ENCODE measurements around the gene ANKRD17.

Gene ANKRD17

DNA sequence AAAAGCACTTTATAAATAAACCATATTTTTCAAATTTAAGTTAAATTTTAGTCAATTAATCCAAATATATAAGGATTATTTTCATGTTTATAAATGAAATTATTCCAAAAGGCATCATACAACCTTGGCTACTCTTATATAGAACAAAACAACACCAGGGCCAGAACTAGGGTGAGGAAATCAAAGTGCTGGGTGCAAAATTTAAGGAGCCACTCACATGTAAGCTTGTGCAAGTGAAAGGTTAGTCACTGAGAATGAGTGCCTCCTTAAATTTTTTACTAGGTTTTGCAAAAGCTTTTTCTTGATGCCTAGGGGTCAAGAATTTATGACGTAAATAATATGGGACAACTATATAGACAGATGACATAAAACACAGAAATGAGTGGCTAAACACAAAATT is 105.7 kb downstream of the ANKRD17 start:
- no peaks in the 10 kb centered on the region for H3K4me1 ChIP-seq (ENCODE audit: control insufficient read depth in 1 of 2, insufficient read depth in 1 of 2, low read depth in 1 of 2, low read length in 1 of 2)
- TF ChIP-seq, protein P1, sequence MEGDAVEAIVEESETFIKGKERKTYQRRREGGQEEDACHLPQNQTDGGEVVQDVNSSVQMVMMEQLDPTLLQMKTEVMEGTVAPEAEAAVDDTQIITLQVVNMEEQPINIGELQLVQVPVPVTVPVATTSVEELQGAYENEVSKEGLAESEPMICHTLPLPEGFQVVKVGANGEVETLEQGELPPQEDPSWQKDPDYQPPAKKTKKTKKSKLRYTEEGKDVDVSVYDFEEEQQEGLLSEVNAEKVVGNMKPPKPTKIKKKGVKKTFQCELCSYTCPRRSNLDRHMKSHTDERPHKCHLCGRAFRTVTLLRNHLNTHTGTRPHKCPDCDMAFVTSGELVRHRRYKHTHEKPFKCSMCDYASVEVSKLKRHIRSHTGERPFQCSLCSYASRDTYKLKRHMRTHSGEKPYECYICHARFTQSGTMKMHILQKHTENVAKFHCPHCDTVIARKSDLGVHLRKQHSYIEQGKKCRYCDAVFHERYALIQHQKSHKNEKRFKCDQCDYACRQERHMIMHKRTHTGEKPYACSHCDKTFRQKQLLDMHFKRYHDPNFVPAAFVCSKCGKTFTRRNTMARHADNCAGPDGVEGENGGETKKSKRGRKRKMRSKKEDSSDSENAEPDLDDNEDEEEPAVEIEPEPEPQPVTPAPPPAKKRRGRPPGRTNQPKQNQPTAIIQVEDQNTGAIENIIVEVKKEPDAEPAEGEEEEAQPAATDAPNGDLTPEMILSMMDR (IDR thresholded peaks at IDR 0.05), result no peak
- H3K27ac ChIP-seq, result no peak overlapping the region
- H3K36me3 ChIP-seq, result peaks cover 59% of the 10 kb centered on the region
- H3K27me3 ChIP-seq, result no peaks in the 10 kb centered on the region
- H3K4me3 ChIP-seq (ENCODE audit: low read depth in 1 of 2, low read length in 1 of 2), result no peak overlapping the region
- H3K9me3 ChIP-seq, result no peaks in the 10 kb centered on the region

DNA sequence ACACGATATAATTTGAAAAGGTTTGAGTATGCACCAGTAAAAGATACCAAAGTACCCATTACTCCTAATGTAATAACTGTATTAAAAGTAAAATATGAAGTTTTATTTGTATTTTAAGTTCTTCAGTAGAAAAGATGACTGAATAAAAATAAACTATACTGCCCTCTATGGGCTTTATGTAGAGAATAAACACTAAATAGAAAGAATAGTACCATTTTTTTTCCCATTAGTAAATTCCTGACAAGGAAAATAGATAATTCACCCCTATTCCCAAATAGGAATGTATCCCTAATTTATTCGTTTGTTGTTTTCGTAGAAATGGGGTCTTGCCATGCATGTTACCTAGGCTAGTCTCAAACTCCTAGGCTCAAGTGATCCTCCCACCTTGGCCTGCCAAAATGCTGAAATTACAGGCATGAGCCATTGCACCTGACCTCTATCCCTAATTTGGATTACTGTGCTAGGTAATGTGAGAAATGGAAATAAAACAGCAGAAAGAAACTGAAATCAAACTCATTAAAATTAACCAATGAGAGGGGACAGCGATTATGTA is 115.5 kb downstream of the ANKRD17 start:
- no peaks in the 10 kb centered on the region for H3K27me3 ChIP-seq
- no peak overlapping the region for H3K27ac ChIP-seq
- H3K4me3 ChIP-seq (ENCODE audit: low read depth in 1 of 2, low read length in 1 of 2), result no peak overlapping the region
- no peaks in the 10 kb centered on the region for H3K9me3 ChIP-seq
- H3K4me1 ChIP-seq (ENCODE audit: control insufficient read depth in 1 of 2, insufficient read depth in 1 of 2, low read depth in 1 of 2, low read length in 1 of 2), result no peaks in the 10 kb centered on the region
- peaks cover 83% of the 10 kb centered on the region for H3K36me3 ChIP-seq
- TF ChIP-seq, protein P1 (IDR thresholded peaks at IDR 0.05), result no peak

DNA sequence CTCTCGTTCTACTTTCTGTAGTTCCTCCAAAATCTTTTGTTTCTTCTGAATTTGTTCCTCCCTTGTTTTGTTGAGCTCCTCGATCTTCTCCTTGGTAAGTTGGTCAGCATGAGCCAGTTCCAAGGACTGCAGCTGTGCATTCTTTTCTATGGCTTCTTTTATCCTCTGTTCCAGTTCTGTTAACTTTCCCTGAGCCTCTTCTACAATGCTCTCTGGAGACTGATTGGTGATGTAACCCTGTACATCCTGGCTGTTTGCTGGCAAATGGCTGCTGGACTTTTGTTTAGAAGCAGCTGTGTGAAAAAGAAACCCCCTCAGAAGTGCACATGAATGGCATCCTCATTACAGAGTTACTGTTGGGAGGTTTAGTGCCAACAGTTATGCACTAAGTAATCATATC is 118.6 kb downstream of the ANKRD17 start:
- Histone ChIP-seq H3K27me3 (no peaks in the 10 kb centered on the region), H3K36me3 (peaks cover 68% of the 10 kb centered on the region), H3K27ac (no peak overlapping the region), H3K9me3 (no peaks in the 10 kb centered on the region), H3K4me1 (ENCODE audit: control insufficient read depth in 1 of 2, insufficient read depth in 1 of 2, low read depth in 1 of 2, low read length in 1 of 2) (no peaks in the 10 kb centered on the region), H3K4me3 (ENCODE audit: low read depth in 1 of 2, low read length in 1 of 2) (no peak overlapping the region)
- TF ChIP-seq, protein P1 (IDR thresholded peaks at IDR 0.05), result no peak

DNA sequence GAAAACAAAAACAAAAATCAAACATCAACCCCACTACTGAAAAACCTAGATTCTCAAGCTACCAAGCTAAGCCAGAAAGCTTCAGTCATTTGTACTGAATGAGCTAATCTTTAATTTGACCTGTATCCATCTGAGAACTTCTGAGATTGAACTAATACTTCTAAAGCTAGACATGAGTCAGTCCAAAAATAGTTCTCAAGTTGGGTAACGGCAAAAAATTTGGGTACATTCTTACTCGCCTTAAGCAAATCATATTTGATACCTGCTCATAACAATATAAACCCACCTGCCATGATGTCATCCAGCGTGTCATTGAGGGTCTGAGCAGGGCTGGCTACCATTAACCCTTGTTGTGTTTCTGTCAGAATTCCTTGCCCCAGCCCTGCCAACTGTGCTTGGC is 119.4 kb downstream of the ANKRD17 start:
- Histone ChIP-seq H3K4me1 (ENCODE audit: control insufficient read depth in 1 of 2, insufficient read depth in 1 of 2, low read depth in 1 of 2, low read length in 1 of 2) (no peaks in the 10 kb centered on the region), H3K27ac (no peak overlapping the region), H3K27me3 (no peaks in the 10 kb centered on the region), H3K36me3 (peaks cover 68% of the 10 kb centered on the region), H3K9me3 (no peaks in the 10 kb centered on the region), H3K4me3 (ENCODE audit: low read depth in 1 of 2, low read length in 1 of 2) (no peak overlapping the region)
- TF ChIP-seq, protein P1 (IDR thresholded peaks at IDR 0.05), result no peak

DNA sequence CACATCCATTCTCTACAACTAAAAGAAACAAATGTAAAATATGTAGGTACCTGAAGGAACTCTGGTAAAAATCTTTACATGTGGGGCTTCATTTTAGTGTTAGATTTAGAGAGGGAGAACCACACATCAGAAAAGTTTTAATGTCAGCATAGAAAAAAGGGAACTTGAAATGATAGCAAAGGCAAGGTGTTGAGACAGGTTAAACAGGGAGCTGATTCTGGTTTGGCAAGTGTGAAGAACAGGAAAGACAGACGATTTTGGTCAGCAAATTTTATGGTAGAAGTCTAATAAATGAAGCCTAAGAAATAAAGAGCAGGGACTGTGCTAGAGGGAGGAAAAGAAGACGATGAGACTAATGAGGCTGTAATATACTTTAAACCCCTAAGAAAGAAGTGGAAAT is 121.5 kb downstream of the ANKRD17 start:
- Histone ChIP-seq H3K4me3 (ENCODE audit: low read depth in 1 of 2, low read length in 1 of 2) (no peak overlapping the region), H3K27me3 (no peaks in the 10 kb centered on the region), H3K36me3 (peaks cover 66% of the 10 kb centered on the region), H3K27ac (no peak overlapping the region), H3K4me1 (ENCODE audit: control insufficient read depth in 1 of 2, insufficient read depth in 1 of 2, low read depth in 1 of 2, low read length in 1 of 2) (no peaks in the 10 kb centered on the region), H3K9me3 (no peaks in the 10 kb centered on the region)
- TF ChIP-seq, protein P1 (IDR thresholded peaks at IDR 0.05), result no peak

DNA sequence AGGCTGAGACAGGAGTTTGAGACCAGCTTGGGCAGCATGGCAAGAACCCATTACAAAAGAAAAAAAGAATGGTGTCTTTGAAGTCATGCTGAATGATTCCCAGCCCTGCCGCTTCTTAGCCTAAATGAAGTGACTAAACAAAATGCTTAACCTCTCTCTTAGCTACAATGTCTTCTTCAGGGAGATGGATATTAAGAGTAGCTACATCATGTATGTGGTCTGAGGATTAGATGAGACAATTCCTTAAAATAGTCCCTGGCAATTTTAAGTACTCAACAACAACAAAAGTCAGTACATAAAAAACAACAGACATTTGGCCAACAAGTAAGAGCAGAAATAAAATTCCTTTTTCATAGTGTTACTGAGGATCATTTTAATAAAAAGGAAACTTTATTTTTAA is 124.8 kb downstream of the ANKRD17 start:
- no peaks in the 10 kb centered on the region for H3K9me3 ChIP-seq
- peaks cover 47% of the 10 kb centered on the region for H3K36me3 ChIP-seq
- H3K27ac ChIP-seq, result no peak overlapping the region
- H3K27me3 ChIP-seq, result no peaks in the 10 kb centered on the region
- TF ChIP-seq, protein P1 (IDR thresholded peaks at IDR 0.05), result no peak
- H3K4me3 ChIP-seq (ENCODE audit: low read depth in 1 of 2, low read length in 1 of 2), result no peak overlapping the region
- H3K4me1 ChIP-seq (ENCODE audit: control insufficient read depth in 1 of 2, insufficient read depth in 1 of 2, low read depth in 1 of 2, low read length in 1 of 2), result no peaks in the 10 kb centered on the region

Measured in neutrophil (primary cell).